Measurements from ENCODE around the gene CASKIN1.

The CASKIN1 gene

DNA sequence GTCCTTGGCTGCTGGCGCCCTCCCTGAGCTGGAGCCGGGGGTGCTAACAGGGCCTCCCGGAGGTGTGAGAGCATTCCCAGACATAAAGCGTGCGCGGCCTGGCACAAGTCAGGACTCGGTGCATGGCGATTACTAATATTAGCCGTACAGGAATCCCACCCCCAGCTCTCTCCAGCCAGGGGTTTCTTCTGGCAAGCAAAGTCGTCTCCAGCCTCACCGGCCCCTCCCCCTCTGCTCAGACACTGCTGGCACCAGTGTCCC is 5.0 kb downstream of the CASKIN1 start:
- no peak overlapping the region for H3K4me2 ChIP-seq (ENCODE audit: low read depth, low read length, poor library complexity, severe bottlenecking)
- no peak for TF ChIP-seq EZH2phosphoT487 (IDR thresholded peaks at IDR 0.05; ENCODE audit: borderline replicate concordance)
- no peak for TF ChIP-seq CTCF (conservative IDR thresholded peaks at IDR 0.05; ENCODE audit: low read length)

DNA sequence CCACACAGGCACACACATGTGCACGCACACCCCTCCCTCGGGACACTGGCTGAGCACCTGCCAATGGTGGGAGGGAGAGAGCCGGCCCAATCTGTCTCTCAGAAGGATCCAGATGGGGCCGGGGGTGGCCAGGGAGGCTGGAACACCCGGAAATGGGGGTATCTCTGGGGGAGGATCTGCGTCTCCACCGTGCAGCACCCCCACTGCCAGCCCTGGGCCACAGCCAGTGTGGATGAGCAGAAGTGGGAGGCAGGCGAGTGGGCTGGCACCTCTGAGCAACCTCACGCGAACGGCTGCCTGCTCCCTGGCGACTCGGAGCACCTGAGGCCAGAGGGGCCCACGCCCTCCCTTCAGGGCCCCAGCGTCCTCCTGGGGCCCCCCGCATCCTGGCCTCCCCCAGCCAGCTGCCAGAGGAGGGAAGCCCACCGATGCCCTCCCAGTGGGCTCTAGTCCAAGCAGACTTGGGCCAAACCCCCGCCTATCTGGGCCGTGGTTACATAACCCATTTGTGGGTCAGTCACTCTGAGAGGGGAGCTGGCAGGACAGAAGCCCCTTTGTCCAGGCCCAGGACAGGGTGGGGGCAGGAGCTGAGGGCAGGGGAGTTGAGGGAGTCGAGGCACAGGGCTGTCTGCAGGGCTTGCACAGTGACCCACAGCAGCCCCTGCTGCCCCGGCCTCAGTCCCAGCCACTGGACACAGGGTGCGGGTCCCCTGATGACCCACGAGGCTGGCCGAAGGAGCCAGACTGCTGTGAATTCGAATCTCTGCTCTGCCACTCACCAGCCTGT is 5.6 kb downstream of the CASKIN1 start:
- Histone ChIP-seq H3K9me3 (ENCODE audit: insufficient read depth, low read depth, low read length) (no peaks in the 10 kb centered on the region), H3K4me1 (ENCODE audit: insufficient read depth, low read length, poor library complexity, severe bottlenecking) (no peaks in the 10 kb centered on the region), H3K36me3 (ENCODE audit: insufficient read depth, low read length) (no peaks in the 10 kb centered on the region), H2AFZ (ENCODE audit: low read length) (no peak overlapping the region), H3K9ac (ENCODE audit: low read depth, low read length, poor library complexity, severe bottlenecking) (no peak overlapping the region), H3K4me3 (ENCODE audit: low read length, poor library complexity, severe bottlenecking) (no peak overlapping the region), H3F3A (ENCODE audit: low read depth) (no peaks in the 10 kb centered on the region), H4K20me1 (ENCODE audit: insufficient read depth, low read length, poor library complexity, severe bottlenecking) (no peaks in the 10 kb centered on the region), H3K4me2 (ENCODE audit: low read depth, low read length, poor library complexity, severe bottlenecking) (no peak overlapping the region), H3K79me2 (ENCODE audit: insufficient read depth, low read length) (no peaks in the 10 kb centered on the region), H3K9me2 (replicated peaks; ENCODE audit: low read depth, low read length) (no peaks in the 10 kb centered on the region), H3K27me3 (ENCODE audit: insufficient read depth, low read length, poor library complexity, severe bottlenecking) (no peaks in the 10 kb centered on the region)
- no peak for TF ChIP-seq EZH2phosphoT487 (IDR thresholded peaks at IDR 0.05; ENCODE audit: borderline replicate concordance)
- TF ChIP-seq CTCF (conservative IDR thresholded peaks at IDR 0.05; ENCODE audit: low read length): no peak

More for the DNA sequence above, 5.0 kb downstream of the CASKIN1 start:
- Histone ChIP-seq H3K36me3 (ENCODE audit: insufficient read depth, low read length) (no peaks in the 10 kb centered on the region), H3K79me2 (ENCODE audit: insufficient read depth, low read length) (no peaks in the 10 kb centered on the region), H3K4me1 (ENCODE audit: insufficient read depth, low read length, poor library complexity, severe bottlenecking) (no peaks in the 10 kb centered on the region), H3K27me3 (ENCODE audit: insufficient read depth, low read length, poor library complexity, severe bottlenecking) (no peaks in the 10 kb centered on the region), H3F3A (ENCODE audit: low read depth) (no peaks in the 10 kb centered on the region), H3K9me3 (ENCODE audit: insufficient read depth, low read depth, low read length) (no peaks in the 10 kb centered on the region), H3K9me2 (replicated peaks; ENCODE audit: low read depth, low read length) (no peaks in the 10 kb centered on the region), H2AFZ (ENCODE audit: low read length) (no peak overlapping the region), H3K4me3 (ENCODE audit: low read length, poor library complexity, severe bottlenecking) (no peak overlapping the region), H4K20me1 (ENCODE audit: insufficient read depth, low read length, poor library complexity, severe bottlenecking) (no peaks in the 10 kb centered on the region), H3K9ac (ENCODE audit: low read depth, low read length, poor library complexity, severe bottlenecking) (no peak overlapping the region)

DNA sequence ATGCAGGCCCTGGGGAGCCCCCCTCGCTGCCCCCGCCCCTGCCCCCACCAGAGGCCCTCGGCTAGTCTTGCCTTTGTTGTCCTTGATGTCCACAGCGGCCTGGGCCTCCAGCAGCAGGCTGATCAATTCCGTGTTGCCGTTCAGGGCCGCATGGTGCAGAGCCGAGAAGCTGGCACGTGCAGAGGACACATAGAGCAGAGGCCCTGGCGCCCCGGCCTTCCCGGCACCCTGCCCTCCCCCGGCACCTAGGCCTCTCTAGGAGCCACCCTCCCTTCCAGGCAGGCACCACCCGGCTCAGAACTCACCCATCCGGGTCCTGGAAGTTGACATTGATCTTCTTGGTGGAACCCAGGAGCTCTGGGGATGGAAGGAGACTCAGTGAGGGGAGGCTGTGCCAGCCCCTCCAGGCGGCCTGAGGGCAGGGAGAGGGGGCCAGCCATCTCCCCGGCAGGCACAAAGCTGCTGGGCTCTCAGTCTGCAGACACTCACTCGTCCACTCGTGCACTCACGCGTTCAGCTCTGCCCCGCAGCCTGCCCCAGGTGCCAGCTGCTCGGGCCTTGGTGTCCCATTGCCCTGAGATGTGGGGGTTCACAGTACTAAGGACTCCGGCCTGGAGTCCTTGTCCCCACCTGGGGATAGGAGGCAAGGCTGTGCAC is 6.3 kb downstream of the CASKIN1 start:
- H2AFZ ChIP-seq (ENCODE audit: low read length): no peak overlapping the region
- H3K27me3 ChIP-seq (ENCODE audit: insufficient read depth, low read length, poor library complexity, severe bottlenecking): no peaks in the 10 kb centered on the region
- H4K20me1 ChIP-seq (ENCODE audit: insufficient read depth, low read length, poor library complexity, severe bottlenecking): no peaks in the 10 kb centered on the region
- no peaks in the 10 kb centered on the region for H3K9me3 ChIP-seq (ENCODE audit: insufficient read depth, low read depth, low read length)
- no peak overlapping the region for H3K9ac ChIP-seq (ENCODE audit: low read depth, low read length, poor library complexity, severe bottlenecking)
- H3F3A ChIP-seq (ENCODE audit: low read depth): no peaks in the 10 kb centered on the region
- no peaks in the 10 kb centered on the region for H3K36me3 ChIP-seq (ENCODE audit: insufficient read depth, low read length)
- H3K4me2 ChIP-seq (ENCODE audit: low read depth, low read length, poor library complexity, severe bottlenecking): no peak overlapping the region
- no peaks in the 10 kb centered on the region for H3K9me2 ChIP-seq (replicated peaks; ENCODE audit: low read depth, low read length)
- no peaks in the 10 kb centered on the region for H3K4me1 ChIP-seq (ENCODE audit: insufficient read depth, low read length, poor library complexity, severe bottlenecking)
- no peak overlapping the region for H3K4me3 ChIP-seq (ENCODE audit: low read length, poor library complexity, severe bottlenecking)
- no peak for TF ChIP-seq CTCF (conservative IDR thresholded peaks at IDR 0.05; ENCODE audit: low read length)
- no peak for TF ChIP-seq EZH2phosphoT487 (IDR thresholded peaks at IDR 0.05; ENCODE audit: borderline replicate concordance)
- H3K79me2 ChIP-seq (ENCODE audit: insufficient read depth, low read length): no peaks in the 10 kb centered on the region
